HPDE6-E6E7 (cell line): Measurements from ENCODE around the gene FOXA3.
A peak's percentile ranks its signal among the peaks of the same experiment; 100 is the strongest.
"Not testable (repeated sequence)": the region's sequence is repeated elsewhere in the genome, so short reads cannot be mapped to it uniquely, and the experiment has no call there.

Experiments
- DNase-seq: peaks from one replicate; pipeline ENCODE4 v3.0.0; 2011; ENCODE audit warnings: missing footprints; ENCODE audit errors: extremely low spot score

FOXA3 gene

DNA sequence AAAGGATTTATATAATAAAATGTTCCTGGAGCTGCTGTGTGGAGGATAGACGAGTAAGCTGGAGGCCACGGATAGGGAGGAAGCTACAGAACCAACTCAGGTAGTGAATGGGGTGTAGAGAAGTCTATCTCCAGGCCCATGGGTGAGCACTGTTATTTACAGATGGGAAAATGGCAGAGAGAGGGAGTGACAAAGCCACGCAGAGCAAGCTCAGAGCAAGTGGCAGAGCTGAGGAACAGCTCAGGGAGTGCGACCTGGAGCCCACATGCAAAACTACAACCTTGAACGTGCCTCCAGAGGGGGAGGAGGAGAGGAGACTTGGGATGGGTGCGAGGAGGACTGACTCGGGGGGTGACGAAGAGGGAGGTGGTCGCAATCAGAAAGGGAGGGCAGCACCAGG lies 35.6 kb upstream of the FOXA3 start:
- DNase-seq: no peak

DNA sequence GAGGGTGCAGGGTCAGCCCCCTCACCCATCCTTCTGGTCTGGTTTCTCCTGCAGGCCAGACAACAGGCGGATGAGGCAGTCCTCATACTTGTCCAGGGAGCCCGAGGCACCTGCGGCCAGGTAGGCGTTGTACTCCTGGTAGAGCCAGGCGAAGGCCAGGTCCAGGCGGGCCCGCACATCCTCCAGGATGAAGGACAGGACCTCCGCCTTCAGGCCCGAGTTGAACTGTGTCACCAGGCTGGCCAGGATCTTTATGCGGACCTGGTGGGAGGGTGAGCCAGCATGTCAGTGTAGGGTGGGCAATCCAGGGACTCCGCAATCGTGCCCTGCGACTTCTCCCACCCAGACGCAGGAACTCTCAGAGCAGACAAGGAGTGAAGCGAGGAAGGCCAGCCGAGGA lies 35.2 kb upstream of the FOXA3 start:
- DNase-seq: no peak

DNA sequence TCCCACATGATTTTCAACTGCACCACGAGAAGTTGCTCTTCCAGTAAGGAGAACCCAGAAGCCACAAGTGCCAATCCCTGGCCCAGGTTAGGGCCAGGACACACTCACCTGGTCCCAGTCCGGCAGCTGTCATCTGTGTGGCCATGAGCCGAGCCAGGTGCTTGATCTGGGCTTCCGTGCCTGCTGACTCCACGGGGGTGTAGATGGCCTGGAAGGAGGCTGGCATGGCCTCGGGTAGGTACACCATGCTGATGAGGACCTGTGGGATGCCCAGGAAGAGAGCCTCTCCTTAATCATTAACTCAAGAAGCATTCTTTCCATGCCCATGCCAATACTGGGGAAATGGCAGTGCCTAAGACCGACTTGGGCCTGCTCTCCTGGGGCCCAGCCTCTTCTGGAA lies 29.2 kb upstream of the FOXA3 start:
- no peak for DNase-seq

DNA sequence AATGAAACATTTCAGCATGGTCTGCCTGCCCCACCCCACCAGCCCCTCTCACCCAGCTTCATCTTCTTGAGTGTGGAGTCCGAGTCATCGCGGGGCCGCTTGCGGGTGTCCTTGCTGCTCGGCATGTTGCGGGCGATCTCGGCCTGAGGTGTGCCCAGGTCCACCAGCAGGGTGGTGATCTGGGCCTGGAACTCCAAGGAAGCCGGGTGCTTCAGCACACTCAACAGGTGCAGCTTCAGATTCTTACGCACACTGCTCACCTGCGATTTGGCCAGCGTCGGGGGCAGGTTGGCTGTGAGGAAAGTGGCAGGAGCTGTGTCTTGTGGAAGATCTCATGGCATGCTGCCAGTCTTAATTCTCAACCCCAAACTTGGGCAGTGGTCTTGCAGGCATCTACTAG lies 21.9 kb upstream of the FOXA3 start:
- DNase-seq: no peak

DNA sequence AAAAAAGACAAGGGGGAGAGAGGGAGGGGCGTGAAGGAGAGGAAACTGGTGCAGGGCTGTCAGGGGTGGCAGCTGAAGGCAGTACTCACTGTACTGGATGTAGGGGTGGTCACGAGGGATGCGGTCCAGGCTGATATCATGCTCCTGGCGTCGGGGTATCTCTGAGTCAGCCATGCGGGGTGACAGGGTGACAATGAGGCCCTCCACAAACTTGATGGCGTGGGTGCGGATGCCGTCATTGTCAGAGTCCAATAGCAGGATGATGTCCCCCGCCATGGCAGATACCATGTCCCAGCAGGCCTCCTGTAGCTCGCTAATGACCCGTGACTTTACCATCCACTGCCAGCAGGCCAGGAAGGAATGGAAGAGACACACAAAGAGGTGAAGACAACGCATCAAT lies 16.5 kb upstream of the FOXA3 start:
- DNase-seq: no peak

DNA sequence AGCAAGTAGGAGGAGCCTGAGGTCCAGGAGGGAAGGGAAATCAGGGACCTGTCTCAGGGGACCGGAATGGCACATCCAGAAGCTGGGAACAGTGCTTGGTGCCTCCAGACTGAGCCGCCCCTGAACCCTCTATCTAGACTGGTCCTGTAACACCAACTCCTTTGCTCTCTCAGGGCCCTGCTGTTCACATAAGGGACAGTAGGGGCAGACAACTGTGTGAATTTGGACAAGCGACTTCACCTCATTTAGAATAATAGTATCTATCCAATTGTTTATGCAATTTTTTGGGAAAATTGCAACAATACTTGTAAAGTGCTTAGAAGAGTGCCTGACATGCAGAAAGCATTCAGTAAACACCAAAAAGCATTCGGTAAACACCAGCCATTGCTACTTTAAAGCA lies 15.2 kb upstream of the FOXA3 start:
- no peak for DNase-seq

DNA sequence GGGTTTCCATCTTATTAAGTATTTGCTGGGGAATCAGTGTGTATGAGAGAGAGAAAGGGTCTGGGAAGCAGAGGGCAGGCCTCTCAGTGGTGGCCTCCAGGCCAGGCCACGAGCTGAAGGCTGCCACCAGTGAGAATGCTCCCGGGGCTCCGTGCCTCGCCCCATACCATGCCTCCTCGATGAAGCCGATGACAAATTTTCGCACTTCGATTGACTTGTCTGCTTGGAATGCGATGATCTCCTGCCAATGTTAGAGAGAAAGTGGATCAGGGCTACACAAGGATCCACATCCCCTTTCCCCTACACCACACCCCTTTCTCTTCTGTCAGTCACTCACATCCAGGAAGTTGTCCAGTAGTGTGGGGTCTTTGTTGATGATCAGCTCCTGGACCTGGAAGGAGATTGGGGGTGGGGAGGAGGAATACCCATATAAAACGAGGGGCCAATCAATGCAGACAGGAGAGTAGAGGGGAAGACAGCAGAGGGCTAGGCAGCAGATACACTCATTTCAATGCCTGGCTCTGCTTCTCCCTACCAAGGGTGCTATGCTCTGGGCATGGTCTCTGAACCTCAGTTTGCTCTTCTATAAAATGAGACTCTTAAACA lies 11.9 kb upstream of the FOXA3 start:
- no peak for DNase-seq

DNA sequence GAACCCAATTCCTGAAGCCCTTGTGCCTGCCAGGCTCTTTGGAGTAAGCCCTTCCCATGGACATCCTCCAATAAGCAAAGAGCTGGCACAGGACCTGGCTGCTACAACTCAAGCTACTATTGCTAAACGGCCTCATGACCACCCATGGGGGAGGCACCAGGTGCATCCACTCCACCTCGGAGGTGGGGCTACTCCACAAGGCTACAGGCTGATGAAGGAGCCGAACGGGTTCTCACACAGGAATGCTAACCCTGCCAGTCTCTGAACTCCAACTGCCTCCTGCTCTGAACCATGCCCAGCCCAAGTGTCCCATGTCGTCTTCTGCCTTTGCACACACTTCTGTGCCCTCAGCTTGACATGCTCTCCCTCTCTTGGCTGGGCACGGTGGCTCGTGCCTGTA lies 11.1 kb upstream of the FOXA3 start:
- no peak for DNase-seq

DNA sequence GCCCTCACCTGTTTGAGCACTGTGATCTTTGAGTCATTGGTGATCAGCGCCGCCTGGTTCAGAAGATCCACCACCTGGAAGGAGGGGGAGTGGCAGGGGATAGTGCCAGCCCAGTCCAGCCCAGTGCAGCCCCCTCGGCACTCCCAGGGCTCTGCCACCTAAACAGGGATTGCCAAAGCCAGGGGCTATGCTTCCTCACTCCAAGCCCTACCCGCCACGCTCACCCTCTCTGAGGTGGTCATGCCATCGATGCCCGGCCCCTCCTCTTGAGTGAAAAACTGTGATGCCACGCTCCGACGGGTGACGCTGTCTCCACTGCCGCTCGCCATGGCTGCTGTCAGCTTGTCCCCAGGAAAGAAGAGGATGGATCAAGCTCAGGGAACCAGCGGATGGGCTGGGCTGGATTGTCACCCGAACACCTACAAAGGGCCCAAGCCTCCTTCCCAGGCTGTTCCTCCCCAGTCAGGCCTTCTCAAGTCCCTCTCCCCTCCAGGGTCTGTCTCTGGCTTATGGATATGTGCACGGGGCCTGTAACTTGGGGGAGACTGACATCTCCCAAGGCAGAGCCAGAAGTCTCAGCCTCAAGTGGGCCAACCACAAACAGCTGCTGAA lies 9.9 kb upstream of the FOXA3 start:
- no peak for DNase-seq

DNA sequence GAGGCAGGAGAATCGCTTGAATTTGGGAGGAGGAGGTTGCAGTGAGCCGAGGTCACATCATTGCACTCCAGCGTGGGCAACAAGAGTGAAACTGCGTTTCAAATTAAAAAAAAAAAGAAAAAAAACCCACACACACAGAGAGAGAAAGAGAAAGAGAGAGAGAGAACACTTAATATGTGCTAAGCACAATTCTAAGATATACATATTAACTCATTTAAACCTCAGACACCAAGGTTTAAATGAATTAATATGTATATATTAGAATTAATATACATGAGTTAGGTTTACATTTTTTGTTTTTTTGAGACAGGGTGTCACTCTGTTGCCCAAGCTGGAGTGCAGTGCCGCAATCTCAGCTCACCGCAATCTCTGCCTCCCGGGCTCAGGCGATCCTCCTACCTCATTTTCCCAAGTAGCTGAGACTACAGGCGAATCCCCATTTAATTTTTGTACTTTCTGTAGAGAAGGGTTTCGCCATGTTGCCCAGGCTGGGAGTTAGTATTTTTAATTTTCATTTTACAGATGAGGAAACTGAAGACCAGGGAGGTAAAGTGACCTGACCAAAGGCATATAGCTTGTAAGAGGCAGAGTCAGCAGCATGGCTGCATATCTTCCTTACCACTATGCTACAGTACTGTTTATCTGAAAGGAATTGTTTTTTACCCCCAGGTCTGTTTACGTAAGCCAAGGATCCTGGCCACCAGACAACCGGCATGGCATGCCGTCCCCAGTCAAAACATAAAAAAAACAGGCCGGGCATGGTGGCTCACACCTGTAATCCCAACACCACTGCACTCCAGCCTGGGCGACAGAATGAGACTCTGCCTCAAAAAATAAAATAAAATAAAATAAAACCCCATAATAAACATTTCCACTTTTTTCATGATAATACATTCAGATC lies 3.5 kb upstream of the FOXA3 start:
- no peak for DNase-seq

DNA sequence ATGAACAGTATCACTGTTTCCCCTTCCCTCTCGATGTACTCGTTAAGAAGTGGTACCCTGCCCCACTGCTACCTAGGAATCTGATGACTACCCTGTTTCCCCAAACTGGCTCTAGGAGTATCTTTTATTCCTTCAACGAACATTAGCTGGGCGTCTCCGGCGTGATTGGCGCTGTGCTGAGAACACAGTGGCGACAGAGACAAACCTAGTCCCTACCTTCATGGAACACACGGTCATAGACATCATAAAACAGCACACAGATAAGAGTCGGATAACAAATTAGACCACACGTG lies 1.9 kb upstream of the FOXA3 start:
- DNase-seq: no peak

DNA sequence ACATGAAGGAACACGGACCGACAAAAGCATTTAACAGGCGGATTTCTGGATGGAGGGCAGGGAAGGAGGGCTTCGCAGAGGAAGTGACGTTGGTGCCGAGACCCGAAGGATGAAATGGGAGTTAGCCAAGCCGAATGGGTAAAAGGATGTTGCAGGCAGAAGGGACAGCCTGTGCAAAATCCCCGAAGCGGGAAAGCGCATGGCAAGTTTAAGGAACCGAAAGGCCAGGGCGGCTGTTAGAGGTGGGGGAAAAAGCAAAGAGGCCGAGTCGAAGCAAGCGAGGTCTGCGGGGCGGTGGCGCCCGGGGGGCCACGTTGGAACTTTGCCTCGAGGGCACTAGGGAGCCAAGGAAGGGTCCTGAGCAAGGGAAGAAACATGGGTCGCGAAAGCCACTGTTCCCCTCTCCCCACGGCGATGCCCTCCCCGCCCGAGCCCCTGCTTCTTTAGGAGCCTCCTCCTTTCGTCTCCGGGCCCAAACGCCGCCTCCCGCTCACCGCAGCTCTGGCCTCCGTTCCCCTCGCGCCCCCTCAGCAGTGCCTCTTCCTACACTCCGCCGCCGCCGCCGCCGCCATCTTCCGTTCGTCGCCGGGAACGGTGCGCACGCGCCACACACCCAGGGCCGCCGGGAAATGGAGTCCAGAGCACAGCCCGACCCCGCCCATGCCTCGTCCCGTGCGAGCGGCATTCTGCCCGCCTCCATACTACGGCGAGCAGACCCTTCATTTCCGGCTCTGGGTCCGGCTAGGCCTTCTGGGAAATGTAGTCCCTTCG lies 1.4 kb upstream of the FOXA3 start, which contains the start of gene SYMPK:
Gene SYMPK (minus strand): TSS at position 584 of the 771 bp plus-strand sequence. CDS start 8,652 bp downstream, outside the sequence.
- DNase-seq: peak; percentile 100

DNA sequence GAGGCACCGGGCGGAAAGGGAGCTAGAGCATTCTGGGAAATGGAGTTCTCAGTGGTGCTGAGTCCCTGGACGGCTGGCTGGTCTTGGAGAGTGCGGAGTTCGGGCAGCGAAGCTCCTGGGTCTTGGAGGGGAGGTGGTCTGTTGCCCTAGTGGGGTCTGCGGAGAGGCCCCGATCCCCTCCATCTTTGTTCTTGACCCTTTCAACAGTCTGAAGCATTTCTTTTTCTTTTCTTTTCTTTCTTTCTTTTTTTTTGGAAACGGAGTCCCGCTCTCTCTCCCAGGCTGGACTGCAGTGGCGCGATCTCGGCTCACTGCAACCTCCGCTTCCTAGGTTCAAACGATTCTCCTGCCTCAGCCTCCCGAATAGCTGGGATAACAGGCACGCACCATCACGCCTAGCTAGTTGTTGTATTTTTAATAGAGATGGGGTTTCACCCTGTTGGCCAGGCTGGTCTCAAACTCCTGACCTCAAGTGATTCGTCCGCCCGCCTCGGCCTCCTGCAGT lies 739 bp upstream of the FOXA3 start:
- DNase-seq: no peak

DNA sequence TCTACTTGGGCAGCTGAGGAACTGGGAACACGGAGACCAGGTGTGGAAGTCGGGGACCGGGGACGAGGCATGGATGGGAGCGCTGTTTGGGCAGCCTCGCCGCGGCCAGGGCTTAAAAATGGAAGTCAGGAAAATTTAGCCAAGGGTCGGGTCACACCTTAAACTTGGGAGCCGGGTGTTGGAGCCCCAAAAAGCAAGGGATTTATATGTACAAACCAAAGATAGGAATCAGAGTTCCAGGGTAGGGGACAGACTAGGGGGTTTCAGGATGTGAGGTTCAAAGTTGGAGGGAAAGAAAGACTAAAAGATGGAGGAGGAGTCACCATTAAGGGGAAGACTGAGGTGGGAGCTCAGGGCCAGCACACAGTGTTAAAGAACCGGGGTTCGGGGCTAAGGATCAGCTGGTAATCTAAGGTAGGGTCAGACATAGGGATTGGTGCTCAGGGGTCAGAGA lies 530 bp downstream of the FOXA3 start:
- no peak for DNase-seq

DNA sequence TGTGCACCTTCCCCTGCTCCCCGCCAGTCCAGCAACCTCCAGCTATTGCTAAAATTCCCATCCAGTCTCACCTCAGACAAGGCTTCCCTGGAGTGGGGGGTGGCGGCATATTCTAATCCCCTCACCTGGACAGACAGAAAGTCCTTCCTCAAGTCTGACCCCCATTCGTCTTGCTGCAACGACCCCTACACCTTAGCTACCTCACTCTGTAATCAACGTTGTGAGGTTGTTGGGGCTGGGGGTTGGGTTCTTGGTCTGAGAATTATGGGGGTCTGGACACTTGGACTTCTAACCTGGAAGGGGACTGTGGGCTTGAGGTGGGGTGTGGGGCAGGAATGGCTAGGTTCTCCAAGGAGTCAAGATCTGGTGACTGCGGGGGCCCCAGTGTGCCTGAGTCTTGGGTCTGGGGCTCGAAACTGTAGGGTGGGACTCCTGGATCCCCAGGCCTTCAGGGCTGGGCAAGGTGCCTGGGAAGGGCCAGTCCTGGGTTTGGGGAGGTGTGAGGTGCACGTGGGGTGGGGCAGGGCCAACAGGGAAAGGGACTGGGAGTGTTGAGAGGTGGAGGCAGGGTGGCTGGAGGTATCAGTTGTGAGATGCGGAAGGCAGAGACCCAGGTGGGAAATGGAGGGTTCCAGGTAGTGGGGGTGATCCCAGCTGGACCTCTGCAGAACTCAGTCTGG lies 1.3 kb downstream of the FOXA3 start:
- no peak for DNase-seq

DNA sequence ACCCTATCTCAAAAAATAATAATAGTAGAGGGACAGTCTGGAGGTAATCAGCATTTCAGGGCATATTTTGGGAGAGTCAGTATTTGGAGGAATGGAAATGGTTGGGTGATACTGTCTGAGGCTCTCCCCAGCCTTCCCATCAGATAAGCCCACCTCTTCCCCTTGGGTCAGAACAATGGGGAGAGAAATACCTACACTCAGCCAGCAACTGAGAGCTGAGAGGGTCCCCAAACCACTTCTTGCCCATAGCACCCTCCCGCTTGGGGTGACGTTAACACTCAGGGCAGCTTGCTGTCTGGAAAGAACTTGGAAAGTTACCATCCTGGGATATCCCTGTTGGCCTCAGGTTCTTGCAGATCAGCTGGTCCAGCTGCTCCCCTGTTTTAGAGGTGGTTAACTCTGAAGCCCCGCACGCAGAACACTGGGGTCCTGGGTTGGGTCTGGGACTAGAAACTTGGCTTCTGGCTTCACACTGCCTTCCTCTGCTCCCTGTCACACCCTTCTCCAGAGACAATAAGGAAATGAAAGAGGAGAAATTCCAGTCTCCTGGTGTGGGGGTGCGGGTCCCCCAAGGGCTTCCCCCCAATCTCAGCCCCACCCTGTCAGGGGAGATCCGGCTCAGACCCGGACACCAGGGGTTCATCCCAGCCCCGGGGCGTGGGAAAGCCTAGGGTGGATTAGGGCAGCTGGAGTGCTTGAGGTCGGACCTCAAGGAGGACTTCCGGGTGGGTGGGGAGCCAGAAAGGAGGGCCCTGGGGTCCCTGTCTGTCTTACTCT lies 2.5 kb downstream of the FOXA3 start:
- no peak for DNase-seq

DNA sequence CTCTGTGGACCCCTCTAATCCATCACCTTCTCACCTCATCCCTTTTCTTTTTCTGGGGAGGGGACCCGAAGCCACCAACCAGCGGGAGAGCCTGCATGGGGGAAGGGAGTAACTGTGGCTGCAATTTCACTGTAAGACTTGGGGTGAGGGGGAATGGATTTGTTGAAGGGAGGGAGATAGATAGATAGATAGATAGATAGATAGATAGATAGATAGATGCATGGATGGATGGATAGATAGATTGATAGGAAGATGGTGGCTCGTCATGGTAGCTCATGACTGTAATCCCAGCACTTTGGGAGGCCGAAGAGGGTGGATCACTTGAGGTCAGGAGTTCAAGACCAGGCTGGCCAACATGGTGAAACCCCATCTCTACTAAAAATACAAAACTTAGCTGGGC lies 3.1 kb downstream of the FOXA3 start:
- DNase-seq: not testable (repeated sequence)

DNA sequence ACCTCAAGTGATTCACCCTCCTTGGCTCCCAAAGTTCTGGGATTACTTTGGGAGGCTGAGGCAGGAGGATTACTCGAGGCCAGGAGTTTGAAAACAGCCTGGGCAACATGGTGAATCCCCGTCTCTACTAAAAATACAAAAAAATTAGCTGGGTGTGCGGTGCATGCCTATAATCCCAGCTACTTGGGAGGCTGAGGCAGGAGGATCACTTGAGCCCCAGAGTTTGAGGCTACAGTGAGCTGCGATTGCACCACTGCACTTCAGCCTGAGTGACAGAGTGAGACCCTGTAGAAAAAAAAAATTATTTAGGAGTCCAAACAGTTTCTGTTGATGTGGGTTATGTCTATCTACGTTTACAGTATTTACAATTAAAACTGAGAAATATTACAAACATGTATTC lies 6.7 kb downstream of the FOXA3 start:
- no peak for DNase-seq

DNA sequence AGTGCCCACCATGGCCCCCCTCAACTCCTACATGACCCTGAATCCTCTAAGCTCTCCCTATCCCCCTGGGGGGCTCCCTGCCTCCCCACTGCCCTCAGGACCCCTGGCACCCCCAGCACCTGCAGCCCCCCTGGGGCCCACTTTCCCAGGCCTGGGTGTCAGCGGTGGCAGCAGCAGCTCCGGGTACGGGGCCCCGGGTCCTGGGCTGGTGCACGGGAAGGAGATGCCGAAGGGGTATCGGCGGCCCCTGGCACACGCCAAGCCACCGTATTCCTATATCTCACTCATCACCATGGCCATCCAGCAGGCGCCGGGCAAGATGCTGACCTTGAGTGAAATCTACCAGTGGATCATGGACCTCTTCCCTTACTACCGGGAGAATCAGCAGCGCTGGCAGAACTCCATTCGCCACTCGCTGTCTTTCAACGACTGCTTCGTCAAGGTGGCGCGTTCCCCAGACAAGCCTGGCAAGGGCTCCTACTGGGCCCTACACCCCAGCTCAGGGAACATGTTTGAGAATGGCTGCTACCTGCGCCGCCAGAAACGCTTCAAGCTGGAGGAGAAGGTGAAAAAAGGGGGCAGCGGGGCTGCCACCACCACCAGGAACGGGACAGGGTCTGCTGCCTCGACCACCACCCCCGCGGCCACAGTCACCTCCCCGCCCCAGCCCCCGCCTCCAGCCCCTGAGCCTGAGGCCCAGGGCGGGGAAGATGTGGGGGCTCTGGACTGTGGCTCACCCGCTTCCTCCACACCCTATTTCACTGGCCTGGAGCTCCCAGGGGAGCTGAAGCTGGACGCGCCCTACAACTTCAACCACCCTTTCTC lies 8.2 kb downstream of the FOXA3 start:
- DNase-seq: no peak
